ENCODE results near the gene ZHX3.

GRCh38 chr20:41181567-41181966 lies 136.0 kb downstream of the ZHX3 start:
- TF ChIP-seq CTCF (IDR thresholded peaks at IDR 0.05) (no peak), ZNF138 (CRISPR knock-in tag; conservative IDR thresholded peaks at IDR 0.05) (no peak), ZNF532 (CRISPR knock-in tag; IDR thresholded peaks at IDR 0.05; ENCODE audit: borderline replicate concordance) (no peak), PREB (CRISPR knock-in tag; IDR thresholded peaks at IDR 0.05; ENCODE audit: borderline replicate concordance) (no peak), MAX (CRISPR knock-in tag; IDR thresholded peaks at IDR 0.05) (no peak), FOXP4 (CRISPR knock-in tag; IDR thresholded peaks at IDR 0.05) (no peak), NFYB (CRISPR knock-in tag; conservative IDR thresholded peaks at IDR 0.05; ENCODE audit: low read depth) (no peak), TCF7 (CRISPR knock-in tag; IDR thresholded peaks at IDR 0.05; ENCODE audit: low read depth) (no peak)

All from WTC11 (cell line).